HepG2 (cell line): ENCODE data around the gene NATD1. TPM values are rescaled to one million over a fixed set of nuclear protein-coding genes. Genes with fewer than 3 reads are reported as not detected.

Source experiments
- BATF2 ChIP-seq: sonication (generic); formaldehyde crosslinking; IDR thresholded peaks from 2 replicates; pipeline ENCODE4 v1.8.0; 2022; ENCODE audit warnings: mild to moderate bottlenecking, missing genetic modification reagents, moderate library complexity
- FOXP4 ChIP-seq: sonication (generic); formaldehyde crosslinking; IDR thresholded peaks from 2 replicates; pipeline ENCODE4 v1.4.0; 2020; ENCODE audit warnings: missing genetic modification reagents
- HOXA5 ChIP-seq: sonication (generic); formaldehyde crosslinking; IDR thresholded peaks from 2 replicates; pipeline ENCODE4 v1.4.0; 2020; ENCODE audit warnings: missing genetic modification reagents
- PHF20 ChIP-seq: sonication (generic); formaldehyde crosslinking; IDR thresholded peaks from 2 replicates; pipeline ENCODE4 v1.5.0; 2020; ENCODE audit warnings: mild to moderate bottlenecking, missing genetic modification reagents
- RCOR2 ChIP-seq: IDR thresholded peaks from 2 replicates; pipeline ENCODE4 v1.6.1; 2016; ENCODE audit warnings: missing biosample characterization, missing genetic modification reagents
- RFX5 ChIP-seq: IDR thresholded peaks from 2 replicates; pipeline ENCODE4 v1.6.1; 2011; ENCODE audit warnings: low read depth, low read length, improper control_type of control experiment
- SMAD3 ChIP-seq: sonication (generic); formaldehyde crosslinking; IDR thresholded peaks from 2 replicates; pipeline ENCODE4 v1.4.0; 2020; ENCODE audit warnings: missing genetic modification reagents
- ZBTB7B ChIP-seq: sonication (generic); formaldehyde crosslinking; IDR thresholded peaks from 2 replicates; pipeline ENCODE4 v1.4.0; 2020; ENCODE audit warnings: missing genetic modification reagents
- ZNF780A ChIP-seq: sonication (generic); formaldehyde crosslinking; IDR thresholded peaks from 2 replicates; pipeline ENCODE4 v1.8.0; 2022; ENCODE audit warnings: mild to moderate bottlenecking, missing genetic modification reagents, moderate library complexity
- ZSCAN22 ChIP-seq: sonication (generic); formaldehyde crosslinking; IDR thresholded peaks from 2 replicates; pipeline ENCODE4 v1.4.0; 2020; ENCODE audit warnings: mild to moderate bottlenecking, missing genetic modification reagents
- ZSCAN9 ChIP-seq: IDR thresholded peaks from 2 replicates; pipeline ENCODE4 v1.6.1; 2016; ENCODE audit warnings: borderline replicate concordance
- polyA plus RNA-seq, 8 experiments: library from polyadenylated mRNA; depleted of rRNA in 3 of 8; stranded (reverse) in 7 of 8; unstranded in 1 of 8; fragments of >200 nt; fragmentation: Illumina TruSeq in 4 of 8; extraction: Trizol in 4 of 8; gene quantifications; 2 replicates each; pipeline versions ENCODE4 v1.2.1 to v1.2.3, GENCODE V29; 2011 to 2016; ENCODE audit warnings: low read depth in 4 of 8, missing spikeins in 1 of 8, mixed read lengths in 1 of 8; ENCODE audit not compliant: insufficient read depth in 1 of 8
- total RNA-seq, 5 experiments: library from RNA; depleted of rRNA; stranded (reverse); fragments of >200 nt; fragmentation: Illumina TruSeq; extraction: Trizol; gene quantifications; 2 replicates each; pipeline ENCODE4 v1.2.3, GENCODE V29; 2016; ENCODE audit warnings: low read depth in 1 of 5

The NATD1 gene
- total and polyA plus RNA-seq, 2 of the 13 experiments (the other 11 are each of a cell fraction or from before 2014, with no cell fraction given), result 0.31 to 2.3 TPM

DNA sequence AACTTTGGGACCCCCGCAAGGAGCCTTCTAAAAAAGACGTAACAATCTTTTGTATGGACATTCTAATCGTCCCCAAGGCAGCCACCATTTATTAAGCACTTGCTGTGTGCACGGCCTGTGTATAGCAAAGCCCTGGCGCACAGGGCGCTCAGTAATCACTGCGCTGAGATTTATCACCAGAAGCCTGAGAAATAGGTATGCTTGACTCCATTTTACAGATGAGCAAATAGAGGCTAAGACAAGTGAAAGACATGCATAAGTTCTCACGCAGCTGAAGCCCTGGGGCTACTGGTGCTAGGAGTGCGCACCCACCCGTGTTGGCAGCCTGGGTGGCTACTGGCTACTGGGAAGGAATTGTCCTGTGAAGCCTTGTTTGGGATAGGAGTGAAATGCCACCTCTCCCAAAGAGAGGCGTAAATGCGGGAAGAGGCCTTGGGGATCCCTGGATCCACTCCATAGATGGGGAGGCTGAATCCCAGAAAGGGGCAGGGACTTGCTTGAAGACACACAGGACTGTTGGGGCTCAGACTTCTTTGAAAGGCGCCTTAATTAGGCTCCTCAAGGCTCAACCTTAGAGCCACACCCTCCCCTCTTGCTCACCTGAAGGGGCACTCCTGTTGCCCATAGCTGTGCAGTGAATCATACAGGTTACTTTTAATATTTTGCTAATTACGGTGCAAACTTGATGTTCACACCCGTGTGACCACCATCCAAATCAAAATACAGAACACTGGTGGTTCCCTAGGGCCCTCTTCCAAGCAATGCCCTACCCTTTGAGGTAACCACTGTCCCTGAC lies 634 bp upstream of the NATD1 start (continued):
- TF ChIP-seq SMAD3, result no peak
- TF ChIP-seq ZSCAN9, result no peak
- TF ChIP-seq ZBTB7B (CRISPR knock-in tag), result no peak
- no peak for TF ChIP-seq HOXA5 (CRISPR knock-in tag)
- peak; percentile 61; the same call in 1 of the 2 replicates for TF ChIP-seq RCOR2 (CRISPR knock-in tag)
- no peak for TF ChIP-seq FOXP4 (CRISPR knock-in tag)
- TF ChIP-seq BATF2, result no peak
- no peak for TF ChIP-seq PHF20 (CRISPR knock-in tag)
- TF ChIP-seq RFX5, result no peak
- TF ChIP-seq ZNF780A (CRISPR knock-in tag), result no peak
- no peak for TF ChIP-seq ZSCAN22 (CRISPR knock-in tag)
